Anterior cingulate cortex (tissue), 58 donors: ENCODE results near the gene DNAL4.

ENCODE experiments used
- DNase-seq, 58 donors: peaks; one replicate each; lab custom pipeline; 2025; lab: John Stamatoyannopoulos, UW

The DNAL4 gene

DNA sequence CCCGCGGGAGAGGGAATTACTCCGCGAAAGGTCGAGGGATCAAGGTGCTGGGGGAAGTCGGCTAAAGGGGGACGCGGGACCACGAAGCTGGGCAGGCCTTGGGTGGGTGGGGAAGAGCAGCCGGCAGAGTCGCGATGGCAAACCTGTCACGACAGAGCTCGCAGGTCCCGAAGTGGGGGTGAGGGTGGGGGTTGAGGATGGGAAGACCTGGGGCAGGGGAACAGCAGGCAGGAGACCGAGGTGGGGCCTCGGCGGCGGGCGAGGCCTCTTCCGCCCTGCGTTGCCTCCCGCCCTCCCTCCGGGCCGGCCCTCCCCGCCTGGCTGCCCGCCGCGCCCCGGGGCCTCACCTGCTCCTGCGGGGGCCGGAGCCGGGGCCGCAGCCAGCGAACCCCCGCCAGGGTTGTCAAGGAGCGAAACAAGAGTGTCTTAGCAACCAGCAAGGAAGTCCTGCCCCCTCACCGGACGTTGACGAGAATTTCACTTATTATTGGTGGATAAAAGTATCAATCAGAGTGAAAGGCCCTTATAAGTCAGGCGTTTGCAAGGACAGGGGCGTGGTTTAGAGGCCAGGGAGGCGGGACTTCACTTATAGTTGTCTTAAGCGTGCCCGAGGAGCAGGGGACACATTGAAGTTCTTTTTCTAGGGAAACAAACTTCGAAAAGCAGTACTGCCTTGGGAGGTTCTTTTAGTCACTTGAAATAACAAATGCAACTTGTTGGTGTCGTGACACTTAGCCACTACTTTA, at the start of gene DNAL4:
Gene DNAL4, minus strand, starts transcription at position 423 of the 746 bp plus-strand sequence. CDS start 11,412 bp downstream, outside the sequence.
- peak; percentile 27 to 98 (median 86) for DNase-seq

DNA sequence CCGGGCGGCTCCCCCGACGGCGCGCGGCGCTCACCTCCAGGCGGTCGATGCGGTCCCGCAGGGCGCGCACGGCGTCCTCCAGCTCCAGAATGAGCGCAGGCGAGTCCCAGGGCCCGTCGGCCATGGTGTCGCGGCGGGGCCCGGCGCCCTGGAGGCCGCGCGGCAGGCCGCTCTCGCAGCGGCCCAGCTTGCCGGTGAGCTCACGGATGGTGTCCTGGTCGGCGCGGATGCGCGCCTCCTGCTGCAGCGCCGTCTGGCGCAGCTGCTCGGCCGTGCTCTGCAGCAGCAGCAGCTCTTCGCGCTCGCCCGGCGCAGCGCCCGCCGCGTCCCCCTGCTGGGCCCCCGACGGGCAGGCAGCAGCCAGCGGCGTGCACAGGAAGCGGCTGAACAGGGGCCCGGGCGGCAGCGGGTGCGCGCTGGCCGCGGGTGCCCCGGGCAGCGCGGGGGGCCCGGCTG, 49.3 kb upstream of the DNAL4 start:
- DNase-seq: peak in 19 of 58 donors; percentile 27 to 68 (median 50)

- DNase-seq: no peak
These were observed 48.7 kb upstream of the DNAL4 start for GRCh38 chr22:38842512-38843200.

GRCh38 chr22:38841635-38842034, 47.7 kb upstream of the DNAL4 start:
- DNase-seq: no peak

DNA sequence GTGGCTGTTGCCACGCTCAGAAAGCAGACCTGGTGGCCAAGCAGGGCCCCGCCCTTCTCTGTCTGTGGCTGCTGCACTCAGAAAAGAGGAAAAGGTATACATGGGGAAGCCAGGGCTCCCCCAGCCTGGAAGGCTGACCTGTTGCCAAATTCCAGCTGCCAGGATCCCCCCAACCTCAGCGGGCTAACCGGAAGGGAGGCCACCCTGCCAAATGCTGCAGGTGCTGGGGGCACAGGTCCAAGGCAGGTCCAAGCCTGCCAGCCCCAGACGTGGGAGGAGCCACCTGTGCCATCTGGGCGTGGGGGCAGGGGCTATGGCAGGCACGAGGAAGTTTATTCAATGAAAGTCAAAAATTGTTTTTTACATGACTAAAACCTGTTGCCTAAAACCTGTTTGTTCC, 47.3 kb upstream of the DNAL4 start:
- no peak for DNase-seq

DNA sequence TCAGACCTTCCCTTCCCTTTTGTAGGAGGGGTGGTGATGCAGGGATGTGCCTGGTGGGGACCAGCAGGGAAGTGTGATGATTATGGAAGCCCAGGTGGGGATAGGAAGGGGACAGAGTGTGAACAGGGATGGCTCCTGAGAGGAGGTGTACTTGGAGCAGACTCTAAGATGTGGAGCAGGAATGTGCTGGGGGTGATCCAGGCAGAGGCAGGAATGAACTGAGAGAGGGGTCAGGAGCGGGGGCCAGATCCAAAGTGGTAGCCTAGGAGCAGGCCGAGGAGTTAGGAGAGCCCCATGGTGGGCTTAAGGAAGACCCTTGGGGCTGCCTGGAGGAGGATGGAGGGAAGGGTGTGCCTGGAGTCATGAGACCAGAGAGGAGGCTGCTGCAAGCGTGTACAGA, 46.2 kb upstream of the DNAL4 start:
- no peak for DNase-seq

GRCh38 chr22:38839686-38840085, 45.7 kb upstream of the DNAL4 start:
- DNase-seq: no peak

- DNase-seq: no peak
These were observed 43.5 kb upstream of the DNAL4 start for GRCh38 chr22:38837414-38837928.

- peak in 11 of 58 donors; percentile 10 to 58 (median 34) for DNase-seq
These were observed 42.0 kb upstream of the DNAL4 start for GRCh38 chr22:38835888-38836301.

GRCh38 chr22:38834991-38835390, 41.0 kb upstream of the DNAL4 start:
- no peak for DNase-seq

- peak in 3 of 58 donors; percentile 30 to 45 (median 33) for DNase-seq
These were observed 40.4 kb upstream of the DNAL4 start for GRCh38 chr22:38834215-38834953.

GRCh38 chr22:38833061-38833460, 39.1 kb upstream of the DNAL4 start:
- no peak for DNase-seq

DNA sequence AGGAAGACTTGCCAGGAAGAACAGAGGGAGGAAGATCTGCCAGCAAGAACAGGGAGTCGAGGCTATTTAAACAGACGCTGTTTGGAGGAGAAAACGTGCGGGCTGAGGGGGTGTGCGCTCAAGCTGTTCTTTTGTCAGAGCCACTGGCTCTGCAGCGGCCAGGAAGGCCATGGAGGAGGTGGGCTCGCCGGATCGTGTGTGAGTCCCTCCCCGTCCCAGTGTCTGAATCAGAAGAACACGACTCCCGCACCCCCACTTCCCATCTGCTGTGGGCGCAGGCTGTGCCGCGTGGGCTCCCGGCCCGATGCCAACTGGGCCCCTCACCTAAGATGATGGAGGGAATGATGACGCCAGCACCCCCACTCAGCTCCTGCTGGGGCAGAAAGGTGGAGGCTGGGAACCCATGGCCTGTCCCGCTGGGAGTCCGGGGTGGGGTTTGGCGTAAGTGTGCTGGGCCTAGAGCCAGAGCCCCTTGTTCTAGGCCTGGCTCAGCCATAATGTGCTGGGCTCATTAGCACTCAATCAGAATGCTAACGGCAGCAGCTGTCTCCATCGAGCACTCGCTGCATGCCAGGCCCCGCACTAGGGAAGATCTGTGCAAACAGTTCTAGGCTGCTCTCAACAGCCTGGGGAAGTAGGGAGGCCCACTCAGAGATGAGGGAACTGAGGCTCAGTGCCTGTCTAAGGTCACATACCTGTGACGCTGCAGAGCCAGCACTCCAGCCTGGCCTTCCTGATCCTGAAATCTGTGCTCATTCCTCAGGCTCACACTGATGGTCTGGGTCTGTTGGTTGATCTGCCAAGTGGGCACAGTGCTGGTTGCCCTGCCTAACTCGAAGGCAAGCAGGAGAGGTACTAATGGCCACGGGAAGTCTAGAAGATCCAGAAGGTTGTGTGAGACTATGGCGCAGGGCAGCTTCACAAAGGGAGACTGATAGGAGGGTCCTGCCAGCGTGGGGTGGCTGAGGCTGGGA, 38.3 kb upstream of the DNAL4 start:
- DNase-seq: peak in 47 of 58 donors; percentile 19 to 87 (median 63)

DNA sequence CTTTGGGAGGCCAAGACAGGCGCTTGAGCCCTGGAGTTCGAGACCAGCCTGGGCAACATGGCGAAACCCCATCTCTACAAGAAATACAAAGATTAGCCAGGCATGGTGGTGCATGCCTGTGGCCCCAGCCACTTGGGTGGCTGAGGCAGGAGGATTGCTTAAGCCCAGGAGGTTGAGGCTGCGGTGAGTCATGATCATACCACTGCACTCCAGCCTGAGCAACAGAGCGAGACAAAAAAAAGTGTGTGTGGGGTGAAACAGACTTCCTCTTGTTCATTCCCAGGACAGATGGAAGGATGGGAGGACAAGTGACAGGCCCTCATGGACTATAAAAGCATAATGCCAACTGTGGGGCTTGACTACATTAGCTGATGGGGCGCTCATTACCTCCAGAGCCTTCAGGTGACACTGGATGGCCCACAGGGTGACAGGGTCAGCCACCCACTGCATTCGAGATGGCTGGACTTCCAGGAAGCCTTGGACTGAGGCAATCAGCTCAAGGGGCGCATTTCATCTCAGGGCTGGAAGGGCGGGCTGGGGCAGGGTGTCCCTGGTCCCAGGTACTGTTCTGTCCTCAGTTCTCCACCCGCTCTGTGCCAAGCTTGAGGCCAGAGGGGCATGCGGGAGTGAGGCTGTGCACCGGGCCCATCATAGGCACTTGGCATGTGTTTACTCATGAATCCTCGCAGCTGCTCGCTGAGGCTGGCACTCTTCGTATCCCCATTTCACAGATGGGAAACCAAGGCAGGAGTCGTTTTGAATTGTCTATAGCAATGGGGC, 37.4 kb upstream of the DNAL4 start:
- DNase-seq: no peak

DNA sequence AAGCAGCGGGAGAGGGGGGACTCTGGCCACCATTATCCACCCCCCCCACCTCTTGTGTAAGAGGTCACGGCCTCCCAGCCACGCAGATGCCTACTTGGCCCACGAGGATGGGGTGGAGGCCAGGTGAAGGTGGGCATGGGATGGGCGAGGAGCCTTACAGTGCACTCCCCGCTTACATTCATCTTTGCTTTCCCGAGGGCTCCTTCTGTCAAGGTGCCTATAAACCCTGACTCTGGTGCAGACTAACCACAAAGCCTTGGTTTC, 36.8 kb upstream of the DNAL4 start:
- DNase-seq: no peak

DNA sequence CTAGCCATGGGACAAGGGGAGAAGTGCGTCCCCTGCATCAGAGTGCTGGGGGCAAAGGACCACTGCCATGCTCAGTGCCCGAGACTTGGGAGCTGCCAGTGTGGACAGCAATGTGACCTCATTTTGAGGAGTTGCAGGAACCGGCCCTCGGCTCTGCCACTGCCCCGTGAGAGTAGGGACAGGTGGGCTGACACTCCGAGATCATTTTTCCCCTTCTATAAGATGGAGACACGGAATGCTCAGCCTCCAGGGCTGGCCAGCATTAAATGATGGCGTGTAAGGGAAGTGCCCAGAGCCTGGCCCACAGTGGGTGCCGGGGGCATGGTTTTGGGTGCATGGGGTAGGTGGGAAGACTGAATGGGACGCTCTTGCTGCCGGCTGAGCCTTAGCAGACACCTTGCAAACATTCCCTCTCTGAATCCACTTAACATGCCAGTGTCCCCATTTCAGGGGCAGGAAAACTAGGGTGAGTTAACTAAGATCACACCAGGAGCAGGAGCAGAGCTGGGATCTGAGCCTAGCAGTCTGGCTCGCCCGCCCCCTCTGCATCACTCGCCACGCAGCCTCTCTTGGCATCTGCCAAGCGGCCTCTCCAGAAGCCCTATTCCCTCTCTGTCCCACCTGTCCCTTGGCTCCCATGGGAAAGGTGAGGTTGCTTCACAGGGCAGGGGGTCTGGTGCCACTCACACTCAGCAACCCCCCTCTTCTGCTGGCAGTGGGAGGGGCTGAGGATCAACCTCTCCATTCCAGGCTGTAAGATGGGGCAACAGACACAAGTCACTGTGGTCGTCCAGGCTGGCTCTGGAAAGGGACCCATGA, 36.3 kb upstream of the DNAL4 start:
- peak in 7 of 58 donors; percentile 8 to 31 (median 19) for DNase-seq

GRCh38 chr22:38829485-38829884, 35.5 kb upstream of the DNAL4 start:
- no peak for DNase-seq

GRCh38 chr22:38828616-38829205, 34.8 kb upstream of the DNAL4 start:
- DNase-seq: no peak
